ENCODE results near the gene CUX1.

DNA sequence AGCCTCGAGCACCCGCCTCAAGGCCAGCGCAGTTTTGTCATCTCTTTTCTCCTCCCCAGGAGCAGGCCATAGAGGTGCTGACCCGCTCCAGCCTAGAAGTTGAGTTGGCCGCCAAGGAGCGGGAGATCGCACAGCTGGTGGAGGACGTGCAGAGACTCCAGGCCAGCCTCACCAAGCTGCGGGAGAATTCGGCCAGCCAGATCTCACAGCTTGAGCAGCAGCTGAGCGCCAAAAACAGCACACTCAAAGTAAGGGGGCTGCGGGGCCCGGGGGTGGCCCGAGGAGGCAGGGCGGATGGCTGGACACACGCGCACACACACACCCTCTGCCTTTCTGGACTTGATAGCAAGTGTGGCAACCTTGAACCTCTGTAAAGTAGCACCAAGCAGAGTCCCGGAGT lies 361.0 kb downstream of the CUX1 start:
- no peak for TF ChIP-seq POLR2A (IDR thresholded peaks at IDR 0.05)
- TF ChIP-seq, protein P1, sequence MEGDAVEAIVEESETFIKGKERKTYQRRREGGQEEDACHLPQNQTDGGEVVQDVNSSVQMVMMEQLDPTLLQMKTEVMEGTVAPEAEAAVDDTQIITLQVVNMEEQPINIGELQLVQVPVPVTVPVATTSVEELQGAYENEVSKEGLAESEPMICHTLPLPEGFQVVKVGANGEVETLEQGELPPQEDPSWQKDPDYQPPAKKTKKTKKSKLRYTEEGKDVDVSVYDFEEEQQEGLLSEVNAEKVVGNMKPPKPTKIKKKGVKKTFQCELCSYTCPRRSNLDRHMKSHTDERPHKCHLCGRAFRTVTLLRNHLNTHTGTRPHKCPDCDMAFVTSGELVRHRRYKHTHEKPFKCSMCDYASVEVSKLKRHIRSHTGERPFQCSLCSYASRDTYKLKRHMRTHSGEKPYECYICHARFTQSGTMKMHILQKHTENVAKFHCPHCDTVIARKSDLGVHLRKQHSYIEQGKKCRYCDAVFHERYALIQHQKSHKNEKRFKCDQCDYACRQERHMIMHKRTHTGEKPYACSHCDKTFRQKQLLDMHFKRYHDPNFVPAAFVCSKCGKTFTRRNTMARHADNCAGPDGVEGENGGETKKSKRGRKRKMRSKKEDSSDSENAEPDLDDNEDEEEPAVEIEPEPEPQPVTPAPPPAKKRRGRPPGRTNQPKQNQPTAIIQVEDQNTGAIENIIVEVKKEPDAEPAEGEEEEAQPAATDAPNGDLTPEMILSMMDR (IDR thresholded peaks at IDR 0.05): no peak

Data from body of pancreas (tissue), 4 donors.